Activated B cell treated with CpG ODN at 0.5 μM for 24 hours (primary cell): Measurements from ENCODE around the gene CIB1. TPM values are rescaled to one million over a fixed set of nuclear protein-coding genes. Genes with fewer than 3 reads are reported as not detected.
"Not testable (repeated sequence)": the region's sequence is repeated elsewhere in the genome, so short reads cannot be mapped to it uniquely, and the experiment has no call there.

ENCODE experiments used
- ATAC-seq: fragments of 200-7000 bp; cut with Tn5 transposase; one replicate; pipeline ENCODE4 v1.10.0; 2021; ENCODE audit warnings: low read depth, mild to moderate bottlenecking, moderate library complexity
- CTCF ChIA-PET: fragments of 350-600 bp; sonication (Branson Sonifier 250); formaldehyde crosslinking; loops from one replicate; lab custom pipeline; 2021; ENCODE audit warnings: antibody characterized with exemption; lab: Charles Lee
- POLR2A ChIA-PET: fragments of 350-600 bp; sonication (Branson Sonifier 250); formaldehyde crosslinking; loops from one replicate; lab custom pipeline; 2021; ENCODE audit warnings: antibody characterized with exemption; lab: Charles Lee
- DNase-seq: peaks from one replicate; pipeline ENCODE4 v3.0.0; 2022
- H3K27ac Mint-ChIP-seq: one replicate; pipeline ENCODE4 v1.8.0; 2020; ENCODE audit warnings: mixed read lengths
- H3K27me3 Mint-ChIP-seq: one replicate; pipeline ENCODE4 v1.8.0; 2021; ENCODE audit warnings: mixed read lengths
- H3K36me3 Mint-ChIP-seq: one replicate; pipeline ENCODE4 v1.8.0; 2021; ENCODE audit warnings: low read depth, mixed read lengths
- H3K4me1 Mint-ChIP-seq: one replicate; pipeline ENCODE4 v1.8.0; 2021; ENCODE audit warnings: mixed read lengths
- H3K4me3 Mint-ChIP-seq: one replicate; pipeline ENCODE4 v1.8.0; 2020; ENCODE audit warnings: mild to moderate bottlenecking, mixed read lengths
- H3K9me3 Mint-ChIP-seq: one replicate; pipeline ENCODE4 v1.8.0; 2020; ENCODE audit warnings: mixed read lengths
- CTCF ChIP-seq: fragments of 200-600 bp; IDR thresholded peaks from one replicate; pipeline ENCODE4 v1.8.0; 2022; ENCODE audit warnings: antibody characterized with exemption, mild to moderate bottlenecking
- intact Hi-C: fragments of 100-400 bp; cut with micrococcal nuclease; formaldehyde crosslinking; loops from one replicate; pipeline ENCODE4 v1.15.1; 2024
- total RNA-seq: library from RNA; stranded (reverse); gene quantifications from 2 replicates; pipeline ENCODE4 v1.2.3, GENCODE V29; 2022

CIB1 gene
- total RNA-seq: 96.6 and 105 TPM in 2 replicates

DNA sequence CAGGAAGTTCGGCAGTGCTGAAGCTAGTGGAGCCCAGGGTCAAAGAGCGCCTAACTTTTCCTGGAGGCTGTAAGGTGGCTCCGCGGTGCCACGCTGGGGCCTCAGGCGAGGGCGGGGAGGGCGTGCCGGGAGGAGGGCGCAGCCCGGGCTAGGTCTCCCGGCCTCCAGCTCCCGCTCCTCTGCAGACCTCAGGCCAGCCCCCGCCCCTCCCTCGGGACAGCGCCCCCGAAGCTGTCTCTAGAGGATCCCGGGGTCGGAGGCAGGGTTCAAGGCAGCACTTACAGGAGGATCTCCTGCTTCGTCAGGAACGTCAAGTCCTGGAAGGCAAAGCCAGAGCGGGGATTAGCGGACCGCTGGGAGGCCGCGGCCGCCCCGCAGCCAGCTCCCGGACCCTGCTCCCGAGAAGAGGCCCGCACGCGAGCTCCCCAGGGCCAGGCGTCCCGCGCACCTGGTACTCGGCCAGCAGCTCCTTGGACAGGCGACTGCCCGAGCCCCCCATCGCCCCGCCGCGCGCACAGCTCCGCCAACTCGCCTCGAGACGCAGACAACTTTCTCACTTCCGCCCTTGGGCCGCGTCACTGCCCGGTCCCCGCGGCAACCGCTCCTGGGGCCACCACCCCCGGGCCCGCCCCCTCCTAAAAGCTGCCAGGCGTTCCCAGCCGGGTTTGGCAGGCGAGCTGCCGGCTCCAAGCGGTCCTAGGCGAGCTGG is at the start of gene CIB1:
CIB1 (minus strand) TSS at position 555 of the 709 bp plus-strand sequence; CDS start at position 499, 56 bp downstream.
- peak within 1 kb of the TSS; percentile 97 for H3K27ac Mint-ChIP-seq
- POLR2A ChIA-PET: interaction anchor here (0.5 to 4.9 kb wide), 31 partner anchors 10 to 702 kb away, joined by 3 to 63 read pairs (median 6); partner anchors contain the start of genes IDH2, IQGAP1, MAN2A2 and NGRN
- intact Hi-C loops: loop anchor here (1.0 to 5.0 kb wide), 12 partner anchors 32 to 699 kb away; partner anchors contain the start of genes BLM, HDDC3, IDH2 and IQGAP1
- DNase-seq (peak; percentile 92), ATAC-seq (peak; percentile 86)
- TF ChIP-seq CTCF: no peak
- H3K4me1 Mint-ChIP-seq: peaks cover 50% of the 10 kb centered on the region
- H3K27me3 Mint-ChIP-seq: no peaks in the 10 kb centered on the region
- H3K4me3 Mint-ChIP-seq: peak within 1 kb of the TSS; percentile 87
- H3K36me3 Mint-ChIP-seq: peaks cover 48% of the 10 kb centered on the region
- CTCF ChIA-PET: interaction anchor here (0.6 to 4.2 kb wide), 10 partner anchors 13 to 73 kb away, joined by 3 to 44 read pairs (median 8); partner anchors contain the start of gene NGRN
- no peaks in the 10 kb centered on the region for H3K9me3 Mint-ChIP-seq

DNA sequence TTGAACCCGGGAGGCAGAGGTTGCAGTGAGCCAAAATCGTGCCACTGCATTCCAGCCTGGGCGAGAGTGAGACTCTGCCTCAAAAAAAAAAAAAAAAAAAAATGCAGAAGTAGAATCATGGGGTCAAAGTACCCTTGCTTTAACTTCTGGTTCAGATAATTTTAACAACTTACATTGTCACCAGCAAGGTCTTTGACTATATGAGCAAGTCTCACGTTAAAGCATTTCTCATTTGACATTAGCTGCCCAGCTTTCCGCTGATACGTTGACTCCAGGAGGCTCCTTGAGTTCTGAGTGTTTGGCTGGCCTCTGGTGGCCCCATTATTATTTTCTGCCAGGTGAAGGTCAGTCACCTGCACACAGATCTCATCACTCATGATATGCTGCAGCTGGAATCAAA is 47.9 kb upstream of the CIB1 start:
- not testable (repeated sequence) for H3K36me3 Mint-ChIP-seq, H3K27me3 Mint-ChIP-seq
- POLR2A ChIA-PET: interaction anchor here (0.7 kb wide), 1 partner anchor 458 kb away, joined by 7 read pairs; no protein-coding TSS in a partner anchor

GRCh38 chr15:90280743-90281142 is 47.0 kb upstream of the CIB1 start:
- CTCF ChIA-PET: interaction anchor here (0.7 kb wide), 1 partner anchor 140 kb away, joined by 3 read pairs; no protein-coding TSS in a partner anchor
- H3K27ac Mint-ChIP-seq, ATAC-seq, intact Hi-C loops, DNase-seq, H3K27me3 Mint-ChIP-seq, H3K4me1 Mint-ChIP-seq, H3K4me3 Mint-ChIP-seq, H3K36me3 Mint-ChIP-seq, POLR2A ChIA-PET, H3K9me3 Mint-ChIP-seq: not testable (repeated sequence)

More for the DNA sequence above, 47.9 kb upstream of the CIB1 start:
- H3K4me3 Mint-ChIP-seq, H3K27ac Mint-ChIP-seq, DNase-seq, H3K4me1 Mint-ChIP-seq, intact Hi-C loops, ATAC-seq, H3K9me3 Mint-ChIP-seq: not testable (repeated sequence)
- CTCF ChIA-PET: interaction anchor here (1.5 kb wide), 1 partner anchor 11 kb away, joined by 6 read pairs; no protein-coding TSS in a partner anchor

DNA sequence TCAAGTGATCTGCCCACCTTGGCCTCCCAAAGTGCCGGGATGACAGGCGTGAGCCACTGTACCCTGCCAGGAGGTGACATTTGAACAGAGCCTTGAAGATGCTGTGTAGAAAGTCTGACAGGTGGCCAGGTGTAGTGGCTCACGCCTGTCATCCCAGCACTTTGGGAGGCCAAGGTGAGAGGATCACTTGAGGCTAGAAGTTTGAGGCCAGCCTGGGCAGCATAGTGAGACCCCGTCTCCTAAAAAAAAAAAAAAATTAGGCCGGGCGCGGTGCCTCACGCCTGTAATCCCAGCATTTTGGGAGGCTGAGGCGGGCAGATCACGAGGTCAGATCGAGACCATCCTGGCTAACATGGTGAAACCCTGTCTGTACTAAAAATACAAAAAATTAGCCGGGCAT is 44.7 kb upstream of the CIB1 start:
- H3K4me1 Mint-ChIP-seq, H3K27ac Mint-ChIP-seq, POLR2A ChIA-PET, DNase-seq, ATAC-seq, H3K4me3 Mint-ChIP-seq, intact Hi-C loops, H3K27me3 Mint-ChIP-seq, H3K9me3 Mint-ChIP-seq, CTCF ChIA-PET: not testable (repeated sequence)
- peaks cover 20% of the 10 kb centered on the region for H3K36me3 Mint-ChIP-seq

GRCh38 chr15:90271459-90272166 is 37.9 kb upstream of the CIB1 start:
- POLR2A ChIA-PET: interaction anchor here (0.6 to 1.5 kb wide), 2 partner anchors 37 to 180 kb away, joined by 4 to 6 read pairs; partner anchors contain the start of gene GDPGP1
- ATAC-seq (no peak), DNase-seq (no peak)
- Mint-ChIP-seq H3K36me3 (peaks cover 77% of the 10 kb centered on the region), H3K27ac (peak overlapping the region; percentile 8), H3K4me1 (peaks cover 46% of the 10 kb centered on the region), H3K27me3 (no peaks in the 10 kb centered on the region), H3K9me3 (no peaks in the 10 kb centered on the region), H3K4me3 (no peak overlapping the region)
- TF ChIP-seq CTCF: no peak
- intact Hi-C loops: no loop called here
- CTCF ChIA-PET: no interaction called here

- H3K4me1 Mint-ChIP-seq: peaks cover 51% of the 10 kb centered on the region
- no peak overlapping the region for H3K27ac Mint-ChIP-seq
- DNase-seq: no peak
- no peaks in the 10 kb centered on the region for H3K9me3 Mint-ChIP-seq
- ChIA-PET CTCF (no interaction called here), POLR2A (interaction anchor here (1.5 kb wide), 1 partner anchor 36 kb away, joined by 4 read pairs; the partner anchor contains the start of gene GDPGP1)
- no peak for TF ChIP-seq CTCF
- H3K36me3 Mint-ChIP-seq: peaks cover 78% of the 10 kb centered on the region
- ATAC-seq: no peak
- H3K27me3 Mint-ChIP-seq: no peaks in the 10 kb centered on the region
- intact Hi-C loops: no loop called here
- no peak overlapping the region for H3K4me3 Mint-ChIP-seq
Measured at GRCh38 chr15:90270502-90271150, 36.9 kb upstream of the CIB1 start.
